GM20000 (cell line): ENCODE measurements around the gene OLFML3.
"Not testable (repeated sequence)": the region's sequence is repeated elsewhere in the genome, so short reads cannot be mapped to it uniquely, and the experiment has no call there.

Experiments used
- DNase-seq: peaks from one replicate; pipeline ENCODE4 v3.0.0; 2012; ENCODE audit warnings: low spot score
- TF ChIP-seq, protein P1 (sequence below): IDR thresholded peaks from 2 replicates; pipeline ENCODE4 v1.5.1; 2012; ENCODE audit warnings: mild to moderate bottlenecking, control low read depth; ENCODE audit errors: extremely low read depth, missing control alignments

Gene OLFML3

GRCh38 chr1:113945329-113945728 lies 33.9 kb upstream of the OLFML3 start:
- TF ChIP-seq, protein P1, sequence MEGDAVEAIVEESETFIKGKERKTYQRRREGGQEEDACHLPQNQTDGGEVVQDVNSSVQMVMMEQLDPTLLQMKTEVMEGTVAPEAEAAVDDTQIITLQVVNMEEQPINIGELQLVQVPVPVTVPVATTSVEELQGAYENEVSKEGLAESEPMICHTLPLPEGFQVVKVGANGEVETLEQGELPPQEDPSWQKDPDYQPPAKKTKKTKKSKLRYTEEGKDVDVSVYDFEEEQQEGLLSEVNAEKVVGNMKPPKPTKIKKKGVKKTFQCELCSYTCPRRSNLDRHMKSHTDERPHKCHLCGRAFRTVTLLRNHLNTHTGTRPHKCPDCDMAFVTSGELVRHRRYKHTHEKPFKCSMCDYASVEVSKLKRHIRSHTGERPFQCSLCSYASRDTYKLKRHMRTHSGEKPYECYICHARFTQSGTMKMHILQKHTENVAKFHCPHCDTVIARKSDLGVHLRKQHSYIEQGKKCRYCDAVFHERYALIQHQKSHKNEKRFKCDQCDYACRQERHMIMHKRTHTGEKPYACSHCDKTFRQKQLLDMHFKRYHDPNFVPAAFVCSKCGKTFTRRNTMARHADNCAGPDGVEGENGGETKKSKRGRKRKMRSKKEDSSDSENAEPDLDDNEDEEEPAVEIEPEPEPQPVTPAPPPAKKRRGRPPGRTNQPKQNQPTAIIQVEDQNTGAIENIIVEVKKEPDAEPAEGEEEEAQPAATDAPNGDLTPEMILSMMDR = no peak
- DNase-seq = no peak

- TF ChIP-seq, protein P1 = no peak
- no peak for DNase-seq
Observed at GRCh38 chr1:113946112-113946511, 33.2 kb upstream of the OLFML3 start.

- no peak for DNase-seq
- TF ChIP-seq, protein P1 = no peak
Observed at GRCh38 chr1:113946678-113947387, 32.4 kb upstream of the OLFML3 start.

DNA sequence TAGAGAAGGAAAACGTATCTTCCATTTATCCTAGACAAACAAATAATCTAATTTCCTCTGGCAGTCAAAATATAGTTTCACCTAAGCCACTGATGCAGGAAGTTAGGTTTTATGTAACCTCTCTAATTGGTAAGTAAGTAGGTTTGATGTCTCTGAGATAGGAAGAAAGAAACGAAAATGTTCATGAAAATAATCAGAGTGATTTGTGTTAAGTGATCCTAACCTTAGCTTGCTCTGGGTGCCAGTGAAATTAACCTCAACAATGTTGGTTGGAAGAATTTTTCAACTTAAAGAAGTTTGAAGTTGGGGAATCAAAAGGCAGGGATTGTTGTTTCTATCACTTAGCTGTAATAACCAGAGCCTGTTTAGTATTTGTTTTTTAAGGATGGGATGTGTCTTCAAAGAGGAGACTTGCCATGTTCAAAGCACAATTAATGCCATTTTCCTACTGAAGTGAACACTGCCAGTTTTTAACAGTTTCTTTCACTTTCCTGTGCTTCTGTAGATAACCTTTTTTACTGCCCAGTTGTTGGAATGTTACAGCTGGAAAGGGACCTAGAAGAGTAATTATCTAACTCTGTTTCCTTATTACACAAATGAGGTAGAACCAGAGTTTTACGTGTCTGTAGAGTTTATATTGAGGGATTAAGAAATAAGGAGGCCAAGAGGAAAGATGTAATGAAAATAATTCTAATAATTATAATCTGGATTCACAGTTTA lies 31.7 kb upstream of the OLFML3 start:
- TF ChIP-seq, protein P1 = no peak
- no peak for DNase-seq

GRCh38 chr1:113948151-113948550 lies 31.1 kb upstream of the OLFML3 start:
- not testable (repeated sequence) for DNase-seq

DNA sequence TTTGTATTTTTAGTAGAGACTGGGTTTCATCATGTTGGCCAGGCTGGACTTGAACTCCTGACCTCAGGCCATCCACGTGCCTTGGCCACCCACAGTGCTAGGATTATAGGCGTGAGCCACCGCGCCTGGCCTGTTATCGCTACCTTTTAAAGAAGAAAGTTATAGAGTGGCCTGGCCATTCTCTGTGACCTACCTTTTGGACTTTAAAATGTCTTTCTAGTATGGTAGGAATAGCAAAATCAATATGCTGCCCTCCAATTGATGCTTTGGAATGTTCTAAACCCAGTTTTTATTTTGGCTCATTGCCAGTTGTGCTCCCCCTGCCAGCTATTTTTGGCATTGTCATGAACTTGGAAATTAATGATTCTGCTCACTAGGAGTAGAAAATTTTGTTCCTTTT lies 30.3 kb upstream of the OLFML3 start:
- TF ChIP-seq, protein P1 = no peak
- DNase-seq = no peak

GRCh38 chr1:113950908-113951307 lies 28.4 kb upstream of the OLFML3 start:
- TF ChIP-seq, protein P1 = no peak
- DNase-seq = no peak
